H9 (cell line): ENCODE data around the gene AGXT. TPM values are rescaled to one million over a fixed set of nuclear protein-coding genes. Genes with fewer than 3 reads are reported as not detected.
A peak's percentile ranks its signal among the peaks of the same experiment; 100 is the strongest.

ENCODE experiments used
- DNase-seq: peaks from one replicate; pipeline ENCODE4 v3.0.0-alpha.2; 2017
- H2AFZ ChIP-seq: one replicate; pipeline ENCODE4 v1.6.1; 2013; ENCODE audit warnings: mild to moderate bottlenecking, low read length, control low read depth, moderate library complexity
- H2AK5ac ChIP-seq: 2 replicates; pipeline ENCODE4 v1.6.1; 2013; ENCODE audit warnings: low read length, control low read depth, mixed read lengths; ENCODE audit not compliant: insufficient read length
- H2BK120ac ChIP-seq: one replicate; pipeline ENCODE4 v1.6.1; 2013; ENCODE audit warnings: low read depth, mild to moderate bottlenecking, low read length, control low read depth, inconsistent platforms; ENCODE audit not compliant: poor library complexity, severe bottlenecking
- H2BK12ac ChIP-seq: 2 replicates; pipeline ENCODE4 v1.6.1; 2013; ENCODE audit warnings: low read length, control low read depth, mixed read lengths, low read depth; ENCODE audit not compliant: insufficient read length
- H2BK15ac ChIP-seq: 2 replicates; pipeline ENCODE4 v1.6.1; 2013; ENCODE audit warnings: low read depth, low read length, control low read depth
- H2BK20ac ChIP-seq: one replicate; pipeline ENCODE4 v1.6.1; 2013; ENCODE audit warnings: low read depth, mild to moderate bottlenecking, low read length, control low read depth, inconsistent platforms; ENCODE audit not compliant: poor library complexity, severe bottlenecking
- H2BK5ac ChIP-seq: 2 replicates; pipeline ENCODE4 v1.6.1; 2013; ENCODE audit warnings: low read length, control low read depth, mixed read lengths; ENCODE audit not compliant: insufficient read length
- H3K14ac ChIP-seq: 2 replicates; pipeline ENCODE4 v1.6.1; 2013; ENCODE audit warnings: low read length, control low read depth; ENCODE audit not compliant: insufficient read depth
- H3K18ac ChIP-seq: 2 replicates; pipeline ENCODE4 v1.6.1; 2013; ENCODE audit warnings: low read depth, mild to moderate bottlenecking, mixed read lengths, low read length, control low read depth; ENCODE audit not compliant: insufficient read length
- H3K23ac ChIP-seq: 2 replicates; pipeline ENCODE4 v1.6.1; 2013; ENCODE audit warnings: low read length, control low read depth, mixed read lengths, low read depth; ENCODE audit not compliant: insufficient read length
- H3K23me2 ChIP-seq: 2 replicates; pipeline ENCODE4 v1.6.1; 2013; ENCODE audit warnings: low read depth, mild to moderate bottlenecking, mixed read lengths, low read length, control low read depth; ENCODE audit not compliant: insufficient read length, poor library complexity, severe bottlenecking
- H3K27ac ChIP-seq: 2 replicates; pipeline ENCODE4 v1.5.1; 2013; ENCODE audit warnings: low read length, control low read depth, mixed read lengths, low read depth; ENCODE audit not compliant: insufficient read length
- H3K27me3 ChIP-seq: 2 replicates; pipeline ENCODE4 v1.6.1; 2013; ENCODE audit warnings: low read length, control low read depth, inconsistent platforms; ENCODE audit not compliant: insufficient read depth
- H3K4ac ChIP-seq: 2 replicates; pipeline ENCODE4 v1.6.1; 2013; ENCODE audit warnings: low read depth, mild to moderate bottlenecking, control low read depth, inconsistent platforms, low read length, moderate library complexity
- H3K4me1 ChIP-seq: 2 replicates; pipeline ENCODE4 v1.6.1; 2013; ENCODE audit warnings: low read length, control low read depth, inconsistent platforms; ENCODE audit not compliant: insufficient read depth
- H3K4me2 ChIP-seq: 2 replicates; pipeline ENCODE4 v1.6.1; 2013; ENCODE audit warnings: low read length, control low read depth, mixed read lengths; ENCODE audit not compliant: insufficient read length, insufficient read depth
- H3K56ac ChIP-seq: 2 replicates; pipeline ENCODE4 v1.6.1; 2013; ENCODE audit warnings: low read depth, mild to moderate bottlenecking, mixed read lengths, low read length, control low read depth; ENCODE audit not compliant: insufficient read length
- H3K79me1 ChIP-seq: 2 replicates; pipeline ENCODE4 v1.6.1; 2013; ENCODE audit warnings: low read depth, mild to moderate bottlenecking, moderate library complexity, low read length, control low read depth, inconsistent platforms; ENCODE audit not compliant: insufficient read depth, poor library complexity, severe bottlenecking
- H3K79me2 ChIP-seq: 2 replicates; pipeline ENCODE4 v1.6.1; 2013; ENCODE audit warnings: low read length, control low read depth, inconsistent platforms; ENCODE audit not compliant: insufficient read depth
- H3K9ac ChIP-seq: 2 replicates; pipeline ENCODE4 v1.6.1; 2013; ENCODE audit warnings: low read length, control low read depth, mixed read lengths; ENCODE audit not compliant: insufficient read length; ENCODE audit errors: extremely low read depth
- H3K9me3 ChIP-seq: one replicate; pipeline ENCODE4 v1.6.1; 2013; ENCODE audit warnings: low read depth, low read length, inconsistent platforms; ENCODE audit not compliant: control insufficient read depth
- H3T11ph ChIP-seq: one replicate; pipeline ENCODE4 v1.6.1; 2013; ENCODE audit warnings: mild to moderate bottlenecking, low read length, control low read depth, inconsistent platforms
- H4K20me1 ChIP-seq: one replicate; pipeline ENCODE4 v1.6.1; 2013; ENCODE audit not compliant: control insufficient read depth, insufficient read length, insufficient read depth
- H4K5ac ChIP-seq: 2 replicates; pipeline ENCODE4 v1.6.1; 2013; ENCODE audit warnings: low read depth, mild to moderate bottlenecking, mixed read lengths, low read length, control low read depth; ENCODE audit not compliant: insufficient read length
- H4K8ac ChIP-seq: replicated peaks from 2 replicates; pipeline ENCODE4 v1.6.1; 2013; ENCODE audit warnings: low read length, control low read depth, mixed read lengths, low read depth; ENCODE audit not compliant: insufficient read length
- H4K91ac ChIP-seq: 2 replicates; pipeline ENCODE4 v1.6.1; 2013; ENCODE audit warnings: low read depth, mild to moderate bottlenecking, moderate library complexity, mixed read lengths, low read length, control low read depth; ENCODE audit not compliant: insufficient read length
- H3K27ac Mint-ChIP-seq, 3 experiments: 2 replicates in 2 of 3; 3 replicates in 1 of 3; pipeline ENCODE4 v1.8.0; 2020 to 2021; ENCODE audit warnings: mixed read lengths in 3 of 3, mild to moderate bottlenecking in 1 of 3, moderate library complexity in 1 of 3
- H3K27me3 Mint-ChIP-seq: 2 replicates; pipeline ENCODE4 v1.8.0; 2021; ENCODE audit warnings: low read depth, mild to moderate bottlenecking, moderate library complexity, mixed read lengths
- H3K36me3 Mint-ChIP-seq, 3 experiments: 2 replicates in 2 of 3; 3 replicates in 1 of 3; pipeline ENCODE4 v1.8.0; 2020 to 2021; ENCODE audit warnings: low read depth in 3 of 3, mixed read lengths in 3 of 3; ENCODE audit not compliant: insufficient read depth in 1 of 3
- H3K4me1 Mint-ChIP-seq, 2 experiments: 2 replicates each; pipeline ENCODE4 v1.8.0; 2020; ENCODE audit warnings: mixed read lengths in 2 of 2
- H3K4me3 Mint-ChIP-seq, 2 experiments: 2 replicates in 1 of 2; 3 replicates in 1 of 2; pipeline ENCODE4 v1.8.0; 2020 to 2021; ENCODE audit warnings: mild to moderate bottlenecking in 2 of 2, mixed read lengths in 2 of 2, moderate library complexity in 1 of 2
- H3K9me3 Mint-ChIP-seq, 2 experiments: 2 replicates in 1 of 2; 3 replicates in 1 of 2; pipeline ENCODE4 v1.8.0; 2020; ENCODE audit warnings: mild to moderate bottlenecking in 2 of 2, mixed read lengths in 2 of 2, moderate library complexity in 1 of 2
- WGBS: extraction: QIAGEN DNeasy Blood & Tissue Kit; methylation state at CpG from one replicate; pipeline ENCODE4 v1.1.7; 2013; ENCODE audit warnings: missing lambda C conversion rate, low lambda C conversion rate, mixed read lengths; ENCODE audit not compliant: insufficient read length; ENCODE audit errors: extremely low coverage; 5-methylcytosine and 5-hydroxymethylcytosine counted together
- total RNA-seq: library from RNA; stranded (reverse); gene quantifications from 2 replicates; pipeline ENCODE4 v1.2.1, GENCODE V29; 2021
- TF ChIP-seq, protein P1 (sequence below): fragments of 200-600 bp; sonication (generic); conservative IDR thresholded peaks from 3 replicates; pipeline ENCODE4 v1.8.0; 2021; ENCODE audit warnings: antibody characterized with exemption, mild to moderate bottlenecking

Gene AGXT
- total RNA-seq, 1 experiment from 2014 or later, result not detected

DNA sequence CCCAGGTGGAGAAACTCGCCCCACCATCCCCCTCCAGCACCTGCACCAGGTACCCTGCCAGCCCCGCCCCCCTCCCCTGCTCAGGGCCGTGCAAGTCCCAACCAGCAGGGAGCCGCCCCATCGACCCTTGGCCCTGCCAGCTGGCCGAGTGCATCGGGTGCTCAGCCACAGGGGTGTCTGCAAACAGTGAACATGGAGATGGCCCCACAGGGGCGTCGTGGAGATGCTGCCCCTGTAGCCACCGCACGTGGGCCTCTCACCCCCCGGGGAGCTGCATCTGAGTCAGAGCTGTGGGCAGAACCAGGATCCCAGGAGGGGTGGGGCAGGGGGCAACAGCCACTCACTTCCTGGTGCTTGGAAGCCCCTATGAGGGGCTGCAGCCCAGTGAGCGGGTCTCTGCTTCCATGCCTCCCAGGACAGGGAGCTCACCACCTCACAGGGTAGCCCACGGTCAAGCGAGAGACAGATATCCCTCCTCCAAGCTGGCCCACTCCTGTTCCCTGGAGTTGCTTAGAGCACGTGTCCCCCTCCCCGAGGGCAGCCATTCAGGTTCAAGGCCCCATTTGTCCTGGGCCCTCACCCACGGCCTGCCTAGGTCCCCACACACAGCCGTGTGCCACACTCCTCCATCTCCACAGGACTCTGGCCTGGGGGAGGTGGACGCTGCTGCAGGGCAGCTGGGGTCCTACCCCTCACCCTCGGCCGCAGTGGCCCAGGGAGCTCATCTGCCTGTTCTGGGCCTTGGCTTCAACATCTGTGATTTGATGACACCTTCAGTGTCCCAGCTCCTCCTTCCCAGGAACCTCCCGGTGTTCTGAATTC, 28.5 kb downstream of the AGXT start:
- peaks cover 2% of the 10 kb centered on the region; the same call in 1 of the 2 replicates for H3K27me3 Mint-ChIP-seq
- no peak overlapping the region for H3K23ac ChIP-seq
- H3K4me1 Mint-ChIP-seq, result peaks cover 9 to 19% of the 10 kb centered on the region in 2 experiments

More for the DNA sequence above, 28.5 kb downstream of the AGXT start:
- Histone ChIP-seq H2BK15ac (no peak overlapping the region), H3T11ph (no peak overlapping the region), H3K4me2 (no peak overlapping the region), H3K79me1 (no peaks in the 10 kb centered on the region), H3K4me1 (no peaks in the 10 kb centered on the region), H3K79me2 (no peaks in the 10 kb centered on the region), H2AK5ac (no peak overlapping the region), H2BK12ac (no peak overlapping the region), H3K18ac (no peak overlapping the region), H2BK20ac (no peak overlapping the region), H2AFZ (no peak overlapping the region), H3K9ac (no peak overlapping the region), H3K9me3 (no peaks in the 10 kb centered on the region), H4K8ac (no peak overlapping the region), H4K91ac (no peak overlapping the region), H3K56ac (no peak overlapping the region), H3K23me2 (no peaks in the 10 kb centered on the region), H4K5ac (no peak overlapping the region), H3K27ac (no peak overlapping the region), H3K14ac (no peak overlapping the region; the same call in 1 of the 2 replicates), H2BK5ac (no peak overlapping the region), H3K27me3 (no peaks in the 10 kb centered on the region), H2BK120ac (no peak overlapping the region), H3K4ac (no peak overlapping the region), H4K20me1 (no peaks in the 10 kb centered on the region)
- no peak for DNase-seq
- Mint-ChIP-seq H3K27ac (0 out of 7 replicates have a peak overlapping the region, but pooled peaks of 2 of the 3 experiments have one; percentile 14 to 48), H3K4me3 (no peak overlapping the region), H3K36me3 (peaks cover 3 to 7% (median 5%) of the 10 kb centered on the region in 3 experiments; a peak in 4 of 7 replicates), H3K9me3 (peaks cover 8 to 12% of the 10 kb centered on the region in 2 experiments; a peak in 4 of 5 replicates)
- WGBS, result no CpG with 5 or more reads among the region's 23 CpGs
- TF ChIP-seq, protein P1, sequence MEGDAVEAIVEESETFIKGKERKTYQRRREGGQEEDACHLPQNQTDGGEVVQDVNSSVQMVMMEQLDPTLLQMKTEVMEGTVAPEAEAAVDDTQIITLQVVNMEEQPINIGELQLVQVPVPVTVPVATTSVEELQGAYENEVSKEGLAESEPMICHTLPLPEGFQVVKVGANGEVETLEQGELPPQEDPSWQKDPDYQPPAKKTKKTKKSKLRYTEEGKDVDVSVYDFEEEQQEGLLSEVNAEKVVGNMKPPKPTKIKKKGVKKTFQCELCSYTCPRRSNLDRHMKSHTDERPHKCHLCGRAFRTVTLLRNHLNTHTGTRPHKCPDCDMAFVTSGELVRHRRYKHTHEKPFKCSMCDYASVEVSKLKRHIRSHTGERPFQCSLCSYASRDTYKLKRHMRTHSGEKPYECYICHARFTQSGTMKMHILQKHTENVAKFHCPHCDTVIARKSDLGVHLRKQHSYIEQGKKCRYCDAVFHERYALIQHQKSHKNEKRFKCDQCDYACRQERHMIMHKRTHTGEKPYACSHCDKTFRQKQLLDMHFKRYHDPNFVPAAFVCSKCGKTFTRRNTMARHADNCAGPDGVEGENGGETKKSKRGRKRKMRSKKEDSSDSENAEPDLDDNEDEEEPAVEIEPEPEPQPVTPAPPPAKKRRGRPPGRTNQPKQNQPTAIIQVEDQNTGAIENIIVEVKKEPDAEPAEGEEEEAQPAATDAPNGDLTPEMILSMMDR, result no peak
